CD4-positive, alpha-beta T cell treated with Interleukin-6 at 100 ng/mL for 8 hours (primary cell): ENCODE results near the gene NDUFB3.
A peak's percentile ranks its signal among the peaks of the same experiment; 100 is the strongest.
"Not testable (repeated sequence)": the region's sequence is repeated elsewhere in the genome, so short reads cannot be mapped to it uniquely, and the experiment has no call there.

Experiments
- DNase-seq: peaks from one replicate; pipeline ENCODE4 v3.0.0-alpha.2; 2020; ENCODE audit warnings: mixed read lengths, low spot score

Gene NDUFB3

GRCh38 chr2:201093573-201093972, 21.8 kb downstream of the NDUFB3 start:
- DNase-seq = no peak

GRCh38 chr2:201100497-201100896, 28.7 kb downstream of the NDUFB3 start:
- no peak for DNase-seq

- DNase-seq = no peak
These were observed 34.0 kb downstream of the NDUFB3 start for GRCh38 chr2:201105759-201106158.

GRCh38 chr2:201107624-201108023, 35.8 kb downstream of the NDUFB3 start:
- DNase-seq = no peak

GRCh38 chr2:201108341-201108740, 36.5 kb downstream of the NDUFB3 start:
- no peak for DNase-seq

GRCh38 chr2:201109186-201109585, 37.4 kb downstream of the NDUFB3 start:
- no peak for DNase-seq

- no peak for DNase-seq
These were observed 38.8 kb downstream of the NDUFB3 start for GRCh38 chr2:201110615-201111014.

- no peak for DNase-seq
These were observed 39.3 kb downstream of the NDUFB3 start for GRCh38 chr2:201111096-201111495.

- no peak for DNase-seq
These were observed 42.5 kb downstream of the NDUFB3 start for GRCh38 chr2:201114350-201114749.

- DNase-seq = no peak
These were observed 43.0 kb downstream of the NDUFB3 start for GRCh38 chr2:201114846-201115245.

GRCh38 chr2:201116115-201116958, 44.5 kb downstream of the NDUFB3 start, which contains the start of gene CFLAR:
Gene CFLAR (plus strand): TSS chr2:201116164. CDS start chr2:201129866, 13,702 bp downstream.
- peak; percentile 82 for DNase-seq

GRCh38 chr2:201116959-201117734, 45.3 kb downstream of the NDUFB3 start:
- peak; percentile 68 for DNase-seq

- not testable (repeated sequence) for DNase-seq
These were observed 45.9 kb downstream of the NDUFB3 start for GRCh38 chr2:201117735-201118094.

- DNase-seq = peak; percentile 88
These were observed 46.5 kb downstream of the NDUFB3 start for GRCh38 chr2:201118121-201118960.

- peak; percentile 32 for DNase-seq
These were observed 47.4 kb downstream of the NDUFB3 start for GRCh38 chr2:201118961-201119854.

GRCh38 chr2:201122276-201122675, 50.5 kb downstream of the NDUFB3 start:
- DNase-seq = no peak

GRCh38 chr2:201126308-201127151, 54.7 kb downstream of the NDUFB3 start:
- no peak for DNase-seq

GRCh38 chr2:201127152-201127511, 55.3 kb downstream of the NDUFB3 start:
- no peak for DNase-seq

- DNase-seq = peak; percentile 58
These were observed 55.8 kb downstream of the NDUFB3 start for GRCh38 chr2:201127570-201127969.

GRCh38 chr2:201128033-201128432, 56.2 kb downstream of the NDUFB3 start:
- DNase-seq = no peak
